NCI-H2029 (cell line): ENCODE data around the gene TAF3.
A peak's percentile ranks its signal among the peaks of the same experiment; 100 is the strongest.

Experiments used
- DNase-seq: peaks from one replicate; lab custom pipeline; 2025; lab: John Stamatoyannopoulos, UW

TAF3 gene

DNA sequence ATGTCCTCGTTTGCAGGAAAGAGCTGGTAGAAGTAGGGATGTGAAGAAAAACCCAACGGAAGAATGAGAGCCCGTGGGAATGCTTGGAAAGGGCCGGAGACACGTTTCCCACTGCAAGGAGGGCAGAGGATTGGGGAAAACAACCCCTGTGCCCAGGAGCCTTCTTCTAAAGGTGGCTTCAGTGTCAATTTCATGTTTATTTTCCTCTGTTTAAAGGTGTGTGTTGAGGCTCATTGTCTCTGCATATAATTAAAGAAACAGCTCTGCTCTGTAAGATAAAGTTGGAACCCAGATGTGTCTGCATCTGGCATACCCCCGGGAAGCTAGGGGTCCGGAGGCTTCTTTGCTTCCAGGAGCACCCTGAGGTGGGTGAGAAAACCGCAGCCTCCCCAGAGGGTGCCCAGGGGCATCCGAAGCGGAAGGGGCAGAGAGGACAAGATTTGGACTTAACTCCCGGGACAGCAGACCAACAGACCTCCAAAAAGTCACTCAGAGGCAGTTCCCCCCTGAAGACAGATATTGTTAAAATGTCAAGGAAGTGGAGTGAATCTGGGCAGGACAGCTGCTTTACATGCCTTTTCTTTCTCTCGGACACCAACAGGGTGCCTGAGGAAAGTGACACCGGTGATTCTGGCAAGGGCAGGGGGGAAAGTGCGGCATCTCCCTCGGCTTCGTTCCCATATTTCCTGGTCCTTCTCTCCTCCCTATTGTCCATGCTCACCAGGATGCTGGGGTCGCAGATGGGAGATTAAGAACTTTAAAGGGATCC, 227.6 kb downstream of the TAF3 start:
- no peak for DNase-seq

DNA sequence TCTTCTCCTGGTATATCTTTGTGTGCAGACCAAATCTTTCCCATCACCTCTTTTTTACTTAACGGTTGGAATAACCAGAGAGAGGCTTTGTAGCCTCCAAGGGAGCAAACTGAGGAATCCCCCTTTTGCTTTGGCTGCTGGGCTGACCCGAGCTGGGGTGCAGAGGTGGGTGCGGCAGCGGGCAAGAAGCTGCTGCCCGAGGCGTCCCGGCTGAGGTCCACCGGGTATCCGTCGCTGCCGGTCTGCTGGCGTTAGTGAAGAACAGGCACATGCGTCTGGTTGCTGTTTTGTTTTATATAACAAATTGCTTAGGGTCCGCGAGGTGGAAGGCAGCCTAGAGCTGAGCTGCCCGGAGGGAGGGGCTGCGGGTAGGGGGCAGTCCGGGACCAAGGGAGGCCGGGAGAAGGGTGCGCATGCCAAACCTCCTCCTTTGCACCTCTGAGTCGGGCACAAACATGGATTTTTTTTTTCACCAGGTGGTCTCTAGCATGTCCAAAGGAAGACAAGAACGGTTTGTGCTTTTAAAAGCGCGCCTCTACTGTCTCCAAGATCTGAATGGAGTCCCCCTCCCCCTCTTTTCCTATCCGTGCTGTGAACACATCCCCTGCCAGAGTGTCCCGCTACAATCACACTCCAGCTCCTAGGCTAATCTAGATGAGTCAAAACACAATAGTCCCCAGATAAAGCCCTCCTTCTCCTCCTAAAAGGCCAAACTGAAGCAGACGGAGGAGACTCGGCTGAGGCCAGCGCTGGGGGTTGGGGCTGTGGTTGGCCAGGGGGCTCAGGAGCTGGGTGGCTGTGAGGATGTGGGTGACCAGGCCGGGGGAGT, 229.4 kb downstream of the TAF3 start:
- no peak for DNase-seq

DNA sequence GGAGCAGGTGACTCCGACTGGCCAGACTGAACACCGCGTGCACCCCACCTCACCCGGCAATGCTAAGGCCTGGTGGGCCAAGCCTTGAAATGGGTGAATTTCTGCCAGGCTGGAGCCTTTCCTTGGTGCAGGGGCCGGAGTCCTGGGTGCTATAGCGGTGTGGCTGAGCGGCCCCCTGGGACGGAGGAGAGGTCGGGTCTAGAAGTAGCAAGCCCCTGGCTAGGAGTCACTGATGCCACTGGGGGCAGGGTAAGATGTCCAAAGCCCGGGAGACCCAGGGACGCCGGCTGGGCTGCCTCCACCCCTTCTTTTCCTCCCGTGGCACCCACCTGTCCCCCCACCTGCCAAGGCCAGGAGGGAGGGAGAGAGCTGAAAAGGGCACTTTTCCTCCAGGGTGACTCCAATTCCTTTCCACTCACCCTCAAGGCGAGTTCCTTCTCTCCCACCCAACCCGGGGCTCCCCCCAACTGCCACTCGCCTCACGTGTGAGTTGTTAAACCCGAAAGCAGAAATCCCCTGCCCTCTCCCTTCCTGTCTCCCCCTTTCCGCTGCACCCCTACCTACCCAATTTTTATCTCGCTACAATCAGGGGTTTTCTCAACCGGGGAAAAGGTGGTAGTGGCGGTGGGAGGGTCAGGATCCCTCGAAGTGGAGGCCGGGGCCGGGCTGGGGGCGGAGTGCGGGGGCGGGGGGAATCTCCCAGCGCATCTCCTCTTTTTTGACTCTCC, 230.1 kb downstream of the TAF3 start:
- no peak for DNase-seq

DNA sequence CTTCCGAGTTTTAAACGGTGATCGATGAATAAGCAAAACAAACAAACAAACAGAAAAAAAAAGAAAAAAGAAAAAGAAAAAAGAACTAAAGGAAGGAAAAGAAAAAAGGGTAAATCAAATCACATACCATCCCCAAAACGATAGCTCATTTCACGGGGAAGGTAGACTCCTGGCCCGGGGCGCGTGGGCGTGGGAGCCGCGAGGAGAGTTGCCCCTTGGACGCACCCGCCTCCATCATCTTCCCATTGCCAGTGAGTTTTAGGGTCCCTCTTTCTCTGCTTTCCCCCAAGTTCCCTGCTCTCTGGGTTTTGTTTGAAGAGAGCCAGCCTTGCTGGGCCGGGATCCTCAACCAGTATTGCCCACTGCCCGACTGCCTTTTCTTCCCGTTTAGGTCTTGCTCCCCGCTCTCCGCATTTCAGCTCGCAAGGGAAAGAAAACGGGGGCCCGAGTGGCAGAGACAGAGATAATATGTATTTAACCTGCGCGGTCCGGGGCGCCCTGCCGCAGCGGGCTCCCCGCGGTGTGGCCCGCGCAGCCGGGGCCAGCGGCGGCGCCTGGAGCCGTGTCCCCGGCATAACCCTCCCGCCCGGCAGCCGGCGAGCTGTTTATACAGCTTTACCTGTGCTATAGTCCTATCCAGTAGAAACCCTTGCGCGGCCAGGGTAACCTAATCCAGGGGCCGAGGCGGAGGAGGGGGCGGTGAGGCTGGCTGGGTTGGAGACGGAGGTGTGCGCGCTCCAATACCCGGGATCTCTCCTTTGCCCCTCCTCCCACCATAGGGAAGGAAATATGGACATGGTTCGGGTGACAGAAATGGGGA, 230.9 kb downstream of the TAF3 start:
- no peak for DNase-seq

DNA sequence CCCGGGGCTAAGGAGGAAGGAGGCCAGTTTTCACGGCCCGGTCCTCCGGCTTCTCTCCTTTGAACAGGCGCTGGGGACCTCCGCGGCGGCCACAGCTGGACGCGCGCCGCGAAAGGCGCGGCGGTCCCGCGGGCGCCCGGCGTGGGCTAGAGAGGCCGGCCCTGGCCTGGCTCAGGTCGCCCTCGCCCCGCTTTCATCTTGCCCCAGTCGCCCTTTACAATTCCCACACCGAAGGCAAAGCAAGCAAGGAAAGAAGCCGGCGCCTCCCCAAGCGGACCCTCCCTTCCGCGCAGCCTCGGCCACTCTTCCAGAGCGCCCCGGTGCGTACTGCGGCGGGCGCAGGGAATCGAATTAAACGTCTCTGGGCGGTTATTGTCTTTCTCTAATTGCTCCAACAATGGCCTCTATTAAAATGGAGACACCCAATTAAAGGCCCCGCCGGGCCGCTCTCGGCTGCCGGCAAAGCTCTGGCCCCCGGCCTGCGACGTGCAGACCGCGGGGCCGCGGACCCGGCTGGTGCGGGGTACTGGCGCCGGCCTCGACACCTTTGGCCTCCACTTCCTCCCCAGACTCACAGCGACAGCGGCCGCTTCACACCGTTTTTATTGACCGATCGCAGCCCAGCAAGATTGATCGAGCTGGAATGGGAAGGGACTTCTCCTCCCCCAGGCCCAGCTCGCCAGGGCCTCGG, 231.7 kb downstream of the TAF3 start:
- DNase-seq: no peak

DNA sequence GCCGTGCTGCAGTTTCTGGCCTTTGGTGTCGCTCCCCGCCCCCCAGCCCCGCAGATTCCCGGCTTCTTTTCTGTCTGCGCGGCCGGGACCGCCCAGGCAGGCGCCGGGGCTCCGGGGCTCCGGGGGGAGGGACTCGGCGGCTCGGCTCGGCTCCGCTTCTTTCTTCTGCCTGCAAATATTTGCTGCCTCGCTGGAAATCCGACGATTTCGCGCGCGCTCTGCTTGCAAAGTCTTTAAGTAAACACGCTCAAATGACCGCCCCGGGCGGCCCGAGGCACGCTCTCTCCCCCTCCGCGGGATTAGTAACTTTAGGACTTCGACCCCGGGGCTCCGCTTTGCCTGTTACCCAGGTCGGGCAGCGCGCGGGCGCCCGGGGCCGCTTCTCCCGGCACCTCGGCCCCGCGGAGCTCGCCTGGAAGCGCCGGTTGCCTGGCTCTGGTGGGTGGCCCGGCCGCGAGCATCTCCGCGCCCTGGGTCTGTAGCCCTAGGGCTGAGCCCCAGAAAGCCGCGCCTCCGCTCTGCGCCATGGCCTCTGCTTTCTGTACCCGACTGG, 232.3 kb downstream of the TAF3 start:
- DNase-seq: no peak

DNA sequence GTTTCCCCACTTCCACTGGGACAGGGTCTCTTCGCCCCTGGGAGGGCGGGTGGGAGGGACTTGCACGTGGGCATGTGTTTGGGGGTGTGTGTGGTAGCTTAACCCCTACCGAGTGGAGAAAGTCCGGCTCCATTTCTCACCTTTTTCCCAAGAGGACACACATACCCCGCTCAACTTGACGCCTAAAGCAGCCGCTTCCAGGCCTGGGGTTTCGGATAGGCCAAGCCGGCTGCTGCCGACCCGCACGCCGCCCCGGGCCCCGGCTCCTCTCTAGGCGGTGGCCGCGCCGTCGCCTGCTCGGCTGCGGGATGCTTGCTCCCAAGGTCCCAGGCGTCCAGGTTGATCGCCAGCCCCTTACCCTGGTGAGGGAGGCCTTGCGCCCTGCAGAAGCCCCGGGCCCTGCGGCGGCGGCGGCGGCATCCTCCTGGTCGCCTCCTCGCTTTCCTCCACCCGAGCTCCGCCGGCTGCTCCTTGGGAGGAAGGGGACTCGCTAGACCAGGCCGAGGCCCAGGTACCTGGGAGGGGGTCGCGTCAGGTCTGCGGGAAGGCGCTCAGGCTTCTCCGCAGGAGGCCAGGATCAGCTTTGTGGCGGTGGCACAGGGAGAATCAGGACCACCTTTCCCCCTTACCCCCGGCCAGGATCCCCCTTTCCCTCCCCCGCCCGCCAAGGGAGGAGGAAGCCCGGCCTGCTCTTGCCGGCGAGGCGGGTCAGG, 233.0 kb downstream of the TAF3 start:
- DNase-seq: no peak

DNA sequence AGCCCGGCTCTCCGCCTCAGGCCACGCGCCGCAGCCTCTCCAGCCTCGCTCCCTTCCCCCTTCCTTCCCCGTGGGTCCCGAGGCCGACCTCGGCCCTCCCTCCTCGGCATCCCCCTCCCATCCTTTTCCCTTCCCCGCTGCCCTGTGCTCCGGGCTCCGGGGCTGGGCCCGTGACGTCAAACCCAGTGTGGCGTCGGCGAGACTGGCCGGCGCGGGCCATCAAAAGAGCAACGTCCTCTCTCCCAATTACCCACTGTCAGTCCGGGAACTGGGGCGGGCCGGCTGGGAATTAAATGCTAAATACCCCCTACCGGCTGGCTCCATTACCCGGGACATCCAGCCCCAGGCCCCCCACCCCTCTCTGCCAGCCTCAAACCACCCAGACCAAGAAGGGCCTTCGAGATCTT, 233.5 kb downstream of the TAF3 start:
- DNase-seq: no peak

DNA sequence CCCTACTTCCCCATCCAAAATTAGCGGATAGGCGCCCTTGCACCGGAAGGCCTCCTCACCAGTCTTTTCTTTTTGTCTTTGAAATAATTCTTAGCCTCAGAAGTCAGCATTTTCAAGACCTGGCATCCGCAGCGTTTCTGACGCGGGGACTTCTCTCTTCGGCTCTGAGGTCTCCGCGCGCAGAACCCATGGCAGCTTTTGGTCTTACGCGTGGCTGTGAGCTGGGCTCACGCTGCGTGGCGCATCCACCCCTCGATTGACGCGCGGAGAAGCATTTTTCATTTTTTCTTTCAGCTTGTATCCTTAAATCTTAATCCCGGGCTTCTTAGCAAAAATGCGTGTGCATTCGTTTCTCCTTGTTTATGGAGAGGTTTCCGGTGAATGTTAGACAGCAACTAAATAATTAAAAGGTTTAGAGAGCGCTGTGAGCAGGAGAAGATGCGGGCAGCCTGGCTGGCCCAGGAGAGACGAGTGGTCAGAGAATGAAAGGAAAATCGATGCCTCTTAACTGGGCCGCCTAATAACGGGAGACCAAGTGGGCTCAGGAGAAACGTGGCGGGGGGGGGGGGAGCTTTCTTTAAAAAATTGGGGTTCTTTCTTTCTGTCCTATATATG, 234.1 kb downstream of the TAF3 start:
- DNase-seq: no peak

DNA sequence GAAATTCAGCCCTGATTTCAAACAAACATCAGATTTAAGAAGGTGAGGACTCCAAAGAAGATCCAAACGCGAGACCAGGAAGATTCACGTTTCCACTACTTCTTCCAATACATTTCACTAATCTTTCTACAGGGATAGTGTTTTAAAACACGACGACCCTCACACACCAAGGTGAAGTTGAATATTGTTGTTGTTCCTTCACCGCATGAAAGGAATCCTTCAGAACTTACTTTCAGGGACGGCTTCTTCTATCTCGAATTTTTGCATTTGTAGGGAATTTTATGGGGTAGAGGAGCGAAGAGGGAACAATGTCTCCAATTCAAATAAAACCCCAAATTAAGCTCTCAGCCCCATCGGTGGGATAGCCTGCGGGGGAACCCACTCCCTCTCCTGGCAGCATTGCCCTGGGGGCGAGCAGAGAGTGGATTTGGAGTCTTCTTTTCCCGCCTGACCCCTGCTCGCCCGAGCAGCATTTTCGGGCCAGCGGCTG, 234.7 kb downstream of the TAF3 start:
- DNase-seq: no peak

DNA sequence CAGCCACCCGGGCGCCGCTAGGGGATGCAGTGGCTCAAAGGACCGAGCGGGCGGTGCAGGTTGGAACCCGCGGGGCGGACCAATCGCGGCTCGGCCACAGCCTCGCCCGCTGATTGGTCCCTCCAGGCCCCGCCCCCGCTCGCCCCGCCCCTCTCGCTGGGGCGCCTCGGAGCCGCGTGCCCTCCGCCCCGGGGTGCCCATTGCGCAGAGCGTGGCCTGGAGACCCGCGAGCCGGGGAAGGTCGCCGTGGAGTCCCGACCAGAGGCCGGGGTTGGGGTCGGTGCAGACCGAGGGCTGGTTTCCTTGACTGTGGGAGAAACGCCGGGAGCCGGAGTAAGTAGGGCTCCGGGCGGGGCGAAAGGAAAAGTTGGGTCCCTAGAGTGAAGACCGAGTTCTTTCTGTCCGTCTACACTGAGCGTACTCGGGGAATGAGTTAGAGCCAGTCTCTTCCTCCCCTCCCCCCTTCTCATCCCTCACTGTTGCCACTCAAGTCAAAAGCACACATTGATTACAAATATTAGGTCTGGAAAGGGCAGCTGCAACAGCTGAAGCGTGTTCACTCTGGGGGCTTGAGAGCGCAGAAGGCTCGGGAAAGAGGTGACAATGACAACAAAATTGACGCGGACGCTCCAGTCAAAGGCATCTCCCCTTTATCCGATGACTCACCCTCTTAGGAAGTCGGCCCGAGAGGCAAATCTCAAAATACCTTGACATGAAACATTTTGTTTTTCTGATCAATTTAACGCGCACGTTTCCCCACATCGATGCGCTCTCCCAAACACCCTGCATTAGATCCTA, 235.3 kb downstream of the TAF3 start:
- DNase-seq: peak; percentile 21

DNA sequence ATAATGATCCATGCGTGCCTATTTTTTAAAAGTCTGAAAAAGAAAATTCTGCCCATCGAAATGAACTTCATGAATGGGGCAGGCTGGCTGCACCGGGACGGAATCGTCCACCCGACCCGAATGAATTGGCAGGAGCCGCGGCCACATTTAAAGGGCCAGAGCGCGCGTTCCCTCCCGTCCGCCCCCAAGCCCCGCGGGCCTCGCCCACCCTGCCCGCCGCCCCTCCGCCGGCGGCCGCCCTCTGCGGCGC, 235.9 kb downstream of the TAF3 start:
- no peak for DNase-seq

DNA sequence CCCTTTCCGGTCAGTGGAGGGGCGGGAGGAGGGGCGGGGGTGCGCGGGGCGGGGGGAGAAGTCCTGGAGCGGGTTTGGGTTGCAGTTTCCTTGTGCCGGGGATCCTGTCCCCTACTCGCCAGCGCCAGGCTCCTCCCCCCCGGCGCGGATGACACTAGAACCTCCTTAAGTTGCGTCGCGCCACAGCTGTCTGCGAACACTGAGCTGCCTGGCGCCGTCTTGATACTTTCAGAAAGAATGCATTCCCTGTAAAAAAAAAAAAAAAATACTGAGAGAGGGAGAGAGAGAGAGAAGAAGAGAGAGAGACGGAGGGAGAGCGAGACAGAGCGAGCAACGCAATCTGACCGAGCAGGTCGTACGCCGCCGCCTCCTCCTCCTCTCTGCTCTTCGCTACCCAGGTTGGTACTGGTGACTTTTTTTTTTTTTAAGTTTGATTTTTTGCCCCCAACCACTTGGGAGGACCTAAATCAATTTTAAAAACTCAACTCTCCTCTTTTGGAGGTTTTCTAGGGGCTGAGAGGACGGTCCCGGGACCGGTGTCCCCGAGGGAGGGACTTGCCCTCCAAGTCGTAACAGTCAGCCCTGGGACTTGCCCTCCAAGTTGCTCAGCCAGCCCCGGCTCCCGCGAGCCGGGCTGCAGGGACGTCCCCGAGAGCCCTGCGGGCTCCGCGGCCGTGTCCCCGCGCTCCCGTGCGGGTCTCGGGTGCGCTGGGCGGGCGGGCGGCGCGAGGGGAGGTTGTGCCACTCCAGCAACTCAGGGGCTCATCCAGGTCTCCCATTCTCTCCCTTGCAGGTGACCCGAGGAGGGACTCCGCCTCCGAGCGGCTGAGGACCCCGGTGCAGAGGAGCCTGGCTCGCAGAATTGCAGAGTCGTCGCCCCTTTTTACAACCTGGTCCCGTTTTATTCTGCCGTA, 236.4 kb downstream of the TAF3 start, which contains the start of gene GATA3:
TSS of gene GATA3 (plus strand) at position 195 of the 914 bp plus-strand sequence. CDS start 968 bp downstream, outside the sequence.
- no peak for DNase-seq

DNA sequence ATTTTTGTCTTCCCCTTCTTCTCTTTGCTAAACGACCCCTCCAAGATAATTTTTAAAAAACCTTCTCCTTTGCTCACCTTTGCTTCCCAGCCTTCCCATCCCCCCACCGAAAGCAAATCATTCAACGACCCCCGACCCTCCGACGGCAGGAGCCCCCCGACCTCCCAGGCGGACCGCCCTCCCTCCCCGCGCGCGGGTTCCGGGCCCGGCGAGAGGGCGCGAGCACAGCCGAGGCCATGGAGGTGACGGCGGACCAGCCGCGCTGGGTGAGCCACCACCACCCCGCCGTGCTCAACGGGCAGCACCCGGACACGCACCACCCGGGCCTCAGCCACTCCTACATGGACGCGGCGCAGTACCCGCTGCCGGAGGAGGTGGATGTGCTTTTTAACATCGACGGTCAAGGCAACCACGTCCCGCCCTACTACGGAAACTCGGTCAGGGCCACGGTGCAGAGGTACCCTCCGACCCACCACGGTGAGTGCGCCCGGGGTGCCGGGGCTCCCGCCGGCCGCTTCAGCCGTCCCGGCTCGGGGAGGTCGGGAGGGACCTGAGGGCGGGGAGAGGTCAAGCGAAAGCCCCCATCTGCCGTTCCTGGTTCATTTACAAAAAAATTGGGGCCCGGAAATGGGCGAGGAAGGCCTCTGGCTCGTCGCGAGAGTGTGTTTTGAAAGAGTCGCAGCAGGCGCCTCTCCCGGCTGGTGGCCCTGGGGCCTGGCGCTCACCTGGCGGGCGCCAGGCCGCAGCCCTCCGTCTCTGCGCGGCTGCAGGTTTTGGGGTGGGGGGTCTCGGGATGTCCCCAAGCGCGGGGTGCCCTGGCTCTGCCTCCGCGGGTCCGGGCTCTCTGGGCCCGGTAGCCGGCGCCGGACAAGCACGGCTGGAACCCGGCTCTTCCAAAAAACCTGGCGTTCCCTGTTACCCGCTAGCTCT, 237.4 kb downstream of the TAF3 start:
- DNase-seq: no peak

DNA sequence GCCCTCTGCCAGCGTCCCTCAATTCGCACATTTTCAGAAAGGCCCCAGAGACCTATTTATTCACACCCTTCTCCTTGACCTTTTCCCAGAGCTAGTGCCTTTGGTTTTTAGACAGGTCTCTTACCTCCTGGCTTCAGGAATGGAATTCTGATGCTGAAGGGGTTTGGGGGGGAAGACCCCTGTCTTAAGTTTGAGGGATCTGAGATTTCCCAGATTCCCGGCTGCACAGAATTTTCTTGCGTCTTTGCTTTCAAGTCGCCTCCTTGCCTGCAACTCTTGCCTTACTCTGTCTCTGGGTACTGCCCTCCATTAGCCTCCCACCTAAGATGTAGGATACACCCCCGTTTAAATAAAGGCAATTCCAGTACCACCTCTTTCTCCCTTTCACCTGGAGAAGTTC, 238.1 kb downstream of the TAF3 start:
- DNase-seq: no peak

DNA sequence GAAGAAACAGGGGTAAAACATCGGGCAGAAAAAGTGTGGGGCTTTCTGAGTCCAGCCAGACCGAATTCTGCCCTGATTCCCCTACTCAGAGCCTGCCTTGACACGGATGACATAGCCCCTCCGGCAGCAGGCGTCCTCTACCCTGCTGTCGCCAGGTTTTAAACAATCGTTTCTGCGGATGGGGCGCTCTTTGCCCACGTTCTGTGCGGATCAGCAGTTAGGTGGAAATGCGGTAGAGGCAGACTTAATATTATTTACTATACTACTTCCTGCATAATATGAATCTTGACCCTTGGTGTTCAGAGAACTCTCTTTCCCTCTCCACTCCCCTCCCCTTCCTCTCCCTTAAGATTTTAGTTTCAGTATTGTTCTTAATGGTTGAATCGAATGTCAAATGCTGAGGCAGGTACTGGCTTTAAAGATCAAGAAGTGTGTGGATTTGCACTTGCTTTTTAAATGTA, 238.6 kb downstream of the TAF3 start:
- DNase-seq: no peak
